ENCODE measurements around the gene TIMP1.

TIMP1 gene

DNA sequence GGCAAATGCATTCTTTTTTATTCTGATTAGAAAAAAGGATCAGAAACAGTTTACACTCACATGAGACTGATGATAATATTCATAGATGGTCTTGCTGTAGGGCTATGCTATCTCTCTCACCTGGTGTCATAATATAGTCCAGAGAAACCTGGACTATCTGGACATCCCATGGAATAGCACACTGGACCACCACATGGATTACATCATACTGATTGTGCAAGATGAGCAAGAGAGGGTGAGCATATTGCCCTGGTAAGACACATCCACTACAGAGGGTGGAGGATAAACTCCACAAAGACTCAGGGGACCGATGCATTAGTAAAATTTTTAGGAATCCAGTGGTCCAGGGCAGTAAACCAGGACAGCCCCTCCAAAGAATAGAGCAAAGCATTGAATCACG is 29.3 kb downstream of the TIMP1 start:
- no peak overlapping the region for H3K4me3 ChIP-seq (replicated peaks; ENCODE audit: low read depth, low read length)
- no peak for TF ChIP-seq CTCF (IDR thresholded peaks at IDR 0.05; ENCODE audit: low read depth, low read length, missing control alignments)
- no peak for DNase-seq (ENCODE audit: extremely low read depth, low read depth)

- no peak overlapping the region for H3K4me3 ChIP-seq (replicated peaks; ENCODE audit: low read depth, low read length)
- no peak for DNase-seq (ENCODE audit: extremely low read depth, low read depth)
- no peak for TF ChIP-seq CTCF (IDR thresholded peaks at IDR 0.05; ENCODE audit: low read depth, low read length, missing control alignments)
Observed at GRCh38 chrX:47611926-47612325, 29.7 kb downstream of the TIMP1 start.

DNA sequence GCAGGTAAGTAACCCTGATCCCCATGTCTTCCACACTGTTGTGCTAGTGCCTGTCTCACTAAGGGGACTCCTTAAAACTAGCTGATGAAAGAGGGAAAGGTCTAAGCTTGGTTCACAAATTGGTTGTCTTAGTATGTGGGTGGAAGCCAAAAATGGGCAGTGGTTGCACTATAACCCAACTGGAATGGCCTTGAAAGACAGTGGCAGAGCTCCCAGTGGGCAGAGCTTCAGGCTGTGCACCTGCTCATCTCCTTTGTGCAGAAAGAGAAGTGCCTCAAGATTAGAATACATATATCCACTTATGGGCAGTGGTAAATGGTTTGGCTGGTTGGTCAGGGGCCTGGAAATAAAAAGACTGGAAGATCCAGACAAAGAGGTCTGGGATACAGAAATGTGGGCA is 30.2 kb downstream of the TIMP1 start:
- no peak overlapping the region for H3K4me3 ChIP-seq (replicated peaks; ENCODE audit: low read depth, low read length)
- no peak for DNase-seq (ENCODE audit: extremely low read depth, low read depth)
- no peak for TF ChIP-seq CTCF (IDR thresholded peaks at IDR 0.05; ENCODE audit: low read depth, low read length, missing control alignments)

- H3K4me3 ChIP-seq (replicated peaks; ENCODE audit: low read depth, low read length), result no peak overlapping the region
- no peak for TF ChIP-seq CTCF (IDR thresholded peaks at IDR 0.05; ENCODE audit: low read depth, low read length, missing control alignments)
- no peak for DNase-seq (ENCODE audit: extremely low read depth, low read depth)
Observed at GRCh38 chrX:47613082-47613481, 30.8 kb downstream of the TIMP1 start.

DNA sequence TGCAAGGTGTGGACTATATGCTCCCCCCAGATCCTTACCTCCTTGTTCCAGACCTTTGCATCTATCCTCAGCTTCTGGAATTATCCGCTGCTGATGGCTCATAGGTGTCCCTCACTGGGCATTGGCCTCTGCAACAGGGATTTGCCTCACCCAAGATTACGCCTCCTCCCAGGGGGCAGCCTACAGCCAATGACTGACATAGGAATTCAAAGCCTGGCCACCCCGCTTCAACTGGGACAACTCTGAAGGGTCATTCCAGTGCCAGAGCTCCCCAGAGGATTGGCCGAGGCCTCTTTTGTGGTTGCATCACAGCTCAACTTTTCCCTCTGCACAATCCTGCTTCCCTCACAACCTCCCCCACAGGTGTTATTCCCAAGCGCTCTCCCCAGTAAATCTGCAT is 32.4 kb downstream of the TIMP1 start:
- TF ChIP-seq CTCF (IDR thresholded peaks at IDR 0.05; ENCODE audit: low read depth, low read length, missing control alignments), result no peak
- no peak for DNase-seq (ENCODE audit: extremely low read depth, low read depth)
- no peak overlapping the region for H3K4me3 ChIP-seq (replicated peaks; ENCODE audit: low read depth, low read length)

GRCh38 chrX:47618923-47619485 is 36.8 kb downstream of the TIMP1 start:
- no peak overlapping the region for H3K4me3 ChIP-seq (replicated peaks; ENCODE audit: low read depth, low read length)
- TF ChIP-seq CTCF (IDR thresholded peaks at IDR 0.05; ENCODE audit: low read depth, low read length, missing control alignments), result no peak
- no peak for DNase-seq (ENCODE audit: extremely low read depth, low read depth)

All from HFF-Myc (cell line).